HG03439 (cell line): ENCODE measurements around the gene TRIM24.

Experiments
- ATAC-seq: cut with Tn5 transposase; IDR thresholded peaks from one replicate; pipeline ENCODE4 v1.9.1; 2021; ENCODE audit warnings: mild to moderate bottlenecking, moderate library complexity; ENCODE audit not compliant: unreplicated experiment

Gene TRIM24

GRCh38 chr7:138568655-138569054 lies 108.6 kb downstream of the TRIM24 start:
- no peak for ATAC-seq

GRCh38 chr7:138569418-138569817 lies 109.4 kb downstream of the TRIM24 start:
- no peak for ATAC-seq

GRCh38 chr7:138570715-138571114 lies 110.7 kb downstream of the TRIM24 start:
- no peak for ATAC-seq

GRCh38 chr7:138573741-138574140 lies 113.7 kb downstream of the TRIM24 start:
- ATAC-seq: no peak

- no peak for ATAC-seq
Measured at GRCh38 chr7:138575897-138576428, 115.9 kb downstream of the TRIM24 start.

- no peak for ATAC-seq
Measured at GRCh38 chr7:138579136-138579535, 119.1 kb downstream of the TRIM24 start.

GRCh38 chr7:138579671-138580070 lies 119.6 kb downstream of the TRIM24 start:
- no peak for ATAC-seq

GRCh38 chr7:138581065-138581464 lies 121.0 kb downstream of the TRIM24 start:
- no peak for ATAC-seq

- no peak for ATAC-seq
Measured at GRCh38 chr7:138584283-138584682, 124.2 kb downstream of the TRIM24 start.

- no peak for ATAC-seq
Measured at GRCh38 chr7:138584696-138585095, 124.6 kb downstream of the TRIM24 start.

- ATAC-seq: no peak
Measured at GRCh38 chr7:138585283-138585993, 125.4 kb downstream of the TRIM24 start.

- ATAC-seq: no peak
Measured at GRCh38 chr7:138587485-138587884, 127.4 kb downstream of the TRIM24 start.

- ATAC-seq: no peak
Measured at GRCh38 chr7:138588986-138589385, 128.9 kb downstream of the TRIM24 start.

- ATAC-seq: no peak
Measured at GRCh38 chr7:138590154-138590553, 130.1 kb downstream of the TRIM24 start.

- ATAC-seq: no peak
Measured at GRCh38 chr7:138595454-138595853, 135.4 kb downstream of the TRIM24 start.

- no peak for ATAC-seq
Measured at GRCh38 chr7:138602451-138602850, 142.4 kb downstream of the TRIM24 start.

- no peak for ATAC-seq
Measured at GRCh38 chr7:138603549-138604318, 143.7 kb downstream of the TRIM24 start.

- no peak for ATAC-seq
Measured at GRCh38 chr7:138606236-138606635, 146.2 kb downstream of the TRIM24 start.

GRCh38 chr7:138607216-138608126 lies 147.4 kb downstream of the TRIM24 start:
- no peak for ATAC-seq

GRCh38 chr7:138608275-138608674 lies 148.2 kb downstream of the TRIM24 start:
- ATAC-seq: peak; percentile 66

GRCh38 chr7:138610671-138611170 lies 150.7 kb downstream of the TRIM24 start:
- no peak for ATAC-seq
